KMS-11 (cell line): ENCODE data around the gene INHBC.
"Not testable (repeated sequence)": the region's sequence is repeated elsewhere in the genome, so short reads cannot be mapped to it uniquely, and the experiment has no call there.

Experiments
- H2AFZ ChIP-seq: fragments of 200-600 bp; sonication (generic); 2 replicates; pipeline ENCODE4 v1.6.1; 2016; ENCODE audit warnings: antibody characterized with exemption, mixed run types, low read depth
- H3K27ac ChIP-seq: fragments of 200-600 bp; sonication (generic); 2 replicates; pipeline ENCODE4 v1.6.1; 2016; ENCODE audit warnings: mild to moderate bottlenecking, mixed run types
- H3K27me3 ChIP-seq: fragments of 200-600 bp; sonication (generic); 2 replicates; pipeline ENCODE4 v1.6.1; 2017; ENCODE audit warnings: mild to moderate bottlenecking, low read depth, mixed run types, moderate library complexity; ENCODE audit not compliant: insufficient read depth
- H3K36me3 ChIP-seq: fragments of 200-600 bp; sonication (generic); 2 replicates; pipeline ENCODE4 v1.6.1; 2017; ENCODE audit warnings: mild to moderate bottlenecking, mixed run types; ENCODE audit not compliant: insufficient read depth
- H3K4me1 ChIP-seq: fragments of 200-600 bp; sonication (generic); 2 replicates; pipeline ENCODE4 v1.6.1; 2016; ENCODE audit warnings: mild to moderate bottlenecking, low read depth, mixed run types; ENCODE audit not compliant: poor library complexity, severe bottlenecking
- H3K4me2 ChIP-seq: fragments of 200-600 bp; sonication (generic); 2 replicates; pipeline ENCODE4 v1.7.0; 2016; ENCODE audit warnings: mild to moderate bottlenecking, mixed run types
- H3K4me3 ChIP-seq: fragments of 200-600 bp; sonication (generic); IDR thresholded peaks from 2 replicates; pipeline ENCODE4 v1.6.1; 2017; ENCODE audit warnings: low read depth, low read length, mixed read lengths; ENCODE audit not compliant: insufficient read depth
- H3K79me2 ChIP-seq: fragments of 200-600 bp; sonication (generic); 2 replicates; pipeline ENCODE4 v1.6.1; 2016; ENCODE audit warnings: low read depth, mixed run types; ENCODE audit not compliant: insufficient read depth
- H3K9ac ChIP-seq: fragments of 200-600 bp; sonication (generic); 2 replicates; pipeline ENCODE4 v1.6.1; 2016; ENCODE audit warnings: mild to moderate bottlenecking, mixed run types
- H4K20me1 ChIP-seq: fragments of 200-600 bp; sonication (generic); 2 replicates; pipeline ENCODE4 v1.6.1; 2016; ENCODE audit warnings: mild to moderate bottlenecking, mixed run types; ENCODE audit not compliant: insufficient read depth
- CTCF ChIP-seq: fragments of 200-600 bp; sonication (generic); conservative IDR thresholded peaks from 2 replicates; pipeline ENCODE4 v1.6.1; 2017; ENCODE audit warnings: low read depth, mild to moderate bottlenecking, antibody characterized with exemption, low read length, moderate library complexity, mixed read lengths

INHBC gene

DNA sequence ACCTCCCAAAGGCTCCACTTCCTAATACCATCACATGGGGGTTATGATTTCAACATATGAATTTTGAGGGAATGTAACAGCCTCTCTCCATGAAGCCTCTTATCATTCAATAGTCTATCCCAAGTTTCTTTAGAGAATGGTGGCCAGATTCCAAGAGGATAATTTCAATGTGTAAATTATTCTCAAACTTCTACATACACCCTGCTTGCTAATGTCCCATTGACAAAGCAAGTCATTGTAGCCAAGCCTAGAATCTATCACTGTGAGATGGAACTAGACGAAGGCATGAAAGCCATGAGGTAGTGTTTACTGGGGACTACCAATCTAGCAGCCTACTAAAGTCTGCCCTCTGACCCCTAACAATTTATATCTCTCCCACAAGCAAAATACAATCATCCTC, 3.8 kb downstream of the INHBC start:
- Histone ChIP-seq H3K79me2 (no peaks in the 10 kb centered on the region), H3K4me1 (no peaks in the 10 kb centered on the region), H3K9ac (no peak overlapping the region), H3K4me2 (no peak overlapping the region), H3K27ac (no peak overlapping the region), H3K36me3 (no peaks in the 10 kb centered on the region), H3K27me3 (no peaks in the 10 kb centered on the region), H3K4me3 (no peak overlapping the region), H4K20me1 (no peaks in the 10 kb centered on the region), H2AFZ (no peak overlapping the region)
- TF ChIP-seq CTCF, result no peak

DNA sequence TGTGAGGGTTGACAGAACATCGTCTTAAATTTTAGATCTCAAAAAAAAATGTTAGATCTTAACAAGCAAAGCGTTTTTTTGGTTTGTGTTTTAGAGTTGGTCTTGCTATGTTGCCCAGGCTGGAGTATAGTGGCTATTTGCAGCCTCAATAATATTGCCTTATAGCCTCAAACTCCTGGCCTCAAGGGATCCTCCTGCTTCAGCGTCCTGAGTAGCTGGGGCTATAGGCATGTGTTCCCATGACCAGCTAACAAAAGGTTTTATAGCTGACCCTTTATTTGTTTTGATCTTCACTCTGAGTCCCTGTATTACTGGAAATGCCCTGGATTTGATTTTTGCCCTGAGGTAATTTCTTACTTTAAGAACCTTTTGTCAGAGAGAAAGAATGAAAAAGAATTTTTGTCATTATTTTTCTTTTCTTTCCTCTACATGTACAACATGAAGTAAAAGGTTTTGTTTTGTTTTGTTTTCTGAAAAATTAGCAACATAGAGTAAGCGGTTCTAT, 5.2 kb downstream of the INHBC start:
- Histone ChIP-seq H3K4me3 (no peak overlapping the region), H3K4me1 (no peaks in the 10 kb centered on the region), H2AFZ (no peak overlapping the region), H3K27ac (no peak overlapping the region), H4K20me1 (no peaks in the 10 kb centered on the region), H3K79me2 (no peaks in the 10 kb centered on the region), H3K27me3 (no peaks in the 10 kb centered on the region), H3K9ac (no peak overlapping the region), H3K4me2 (no peak overlapping the region), H3K36me3 (no peaks in the 10 kb centered on the region)
- TF ChIP-seq CTCF, result no peak

DNA sequence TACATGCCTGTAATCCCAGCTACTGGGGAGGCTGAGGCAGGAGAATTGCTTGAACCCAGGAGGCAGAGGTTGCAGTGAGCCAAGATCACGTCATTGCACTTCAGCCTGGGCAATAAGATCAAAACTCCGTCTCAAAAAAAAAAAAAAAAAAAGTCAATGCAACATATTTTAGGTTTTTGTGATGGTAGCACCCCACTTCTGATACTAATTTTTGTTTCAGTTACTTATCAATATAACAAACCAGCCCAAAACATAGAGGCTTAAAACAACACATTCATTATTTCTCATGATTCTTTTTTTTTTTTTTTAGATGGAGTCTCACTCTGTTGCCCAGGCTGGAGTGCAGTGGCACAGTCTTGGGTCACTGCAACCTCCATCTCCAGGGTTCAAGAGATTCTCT, 6.8 kb downstream of the INHBC start:
- H3K27me3 ChIP-seq, H3K4me1 ChIP-seq, H3K36me3 ChIP-seq, H3K4me2 ChIP-seq, H3K27ac ChIP-seq, H3K4me3 ChIP-seq, H3K9ac ChIP-seq, H2AFZ ChIP-seq, H4K20me1 ChIP-seq, H3K79me2 ChIP-seq: not testable (repeated sequence)

GRCh38 chr12:57441846-57442427, 7.4 kb downstream of the INHBC start:
- Histone ChIP-seq H3K36me3 (no peaks in the 10 kb centered on the region), H3K4me2 (no peak overlapping the region), H3K27ac (no peak overlapping the region), H2AFZ (no peak overlapping the region), H3K79me2 (no peaks in the 10 kb centered on the region), H3K4me3 (no peak overlapping the region), H3K27me3 (no peaks in the 10 kb centered on the region), H3K4me1 (no peaks in the 10 kb centered on the region), H3K9ac (no peak overlapping the region), H4K20me1 (no peaks in the 10 kb centered on the region)
- TF ChIP-seq CTCF, result no peak

GRCh38 chr12:57444337-57444736, 9.8 kb downstream of the INHBC start:
- H3K9ac ChIP-seq, H3K4me1 ChIP-seq, H2AFZ ChIP-seq, H3K27ac ChIP-seq, H3K36me3 ChIP-seq, H3K79me2 ChIP-seq, H3K4me3 ChIP-seq, H3K27me3 ChIP-seq, H4K20me1 ChIP-seq, H3K4me2 ChIP-seq: not testable (repeated sequence)
